LNCaP clone FGC (cell line): ENCODE data around the gene IP6K3.

Source experiments
- DNase-seq: peaks from one replicate; pipeline ENCODE4 v3.0.0-alpha.2; 2011; ENCODE audit warnings: low read depth
- H3K4me3 ChIP-seq: 2 replicates; pipeline ENCODE4 v1.5.1; 2011; ENCODE audit warnings: mild to moderate bottlenecking, low read depth, low read length, control low read depth
- TF ChIP-seq, protein P1 (sequence below): IDR thresholded peaks from 2 replicates; pipeline ENCODE4 v1.5.1; 2012; ENCODE audit warnings: mild to moderate bottlenecking; ENCODE audit not compliant: control insufficient read depth, insufficient read depth; ENCODE audit errors: extremely low read depth

Gene IP6K3

DNA sequence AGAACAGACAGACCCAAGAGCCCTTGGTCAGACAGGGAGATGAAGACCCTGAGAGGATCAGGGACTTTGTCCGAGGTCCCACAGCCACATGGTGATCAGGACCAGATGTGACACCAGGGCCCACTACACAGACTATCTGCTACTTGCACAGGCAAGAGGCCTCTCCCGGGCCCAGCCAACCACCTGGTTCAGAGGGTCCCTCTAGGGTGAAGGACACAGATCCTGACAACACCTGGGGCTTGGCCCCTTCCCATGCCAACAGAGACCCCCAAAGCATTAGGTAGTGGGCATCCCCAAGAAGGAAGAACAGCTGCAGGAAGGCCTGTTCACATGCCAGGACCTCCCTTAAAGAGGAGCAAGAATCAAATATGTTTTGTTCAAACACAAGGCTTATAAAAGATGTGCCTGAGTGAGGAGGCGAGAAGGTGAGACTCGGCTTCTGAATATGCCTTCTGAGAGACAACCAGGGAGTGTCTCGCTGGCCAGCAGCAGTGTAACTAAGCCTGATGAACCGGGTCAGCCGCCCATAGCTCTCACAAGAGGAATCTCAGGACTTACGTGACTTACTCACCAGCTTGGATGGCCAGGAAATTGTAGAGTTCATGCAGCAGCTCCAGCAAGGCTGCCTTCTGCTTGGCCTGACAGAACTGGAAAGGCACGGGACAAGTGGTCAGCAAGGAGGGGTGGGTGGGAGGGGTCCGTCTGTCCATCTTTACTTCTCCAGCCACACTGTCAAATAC lies 37.2 kb upstream of the IP6K3 start:
- DNase-seq, result no peak
- H3K4me3 ChIP-seq, result no peak overlapping the region
- TF ChIP-seq, protein P1, sequence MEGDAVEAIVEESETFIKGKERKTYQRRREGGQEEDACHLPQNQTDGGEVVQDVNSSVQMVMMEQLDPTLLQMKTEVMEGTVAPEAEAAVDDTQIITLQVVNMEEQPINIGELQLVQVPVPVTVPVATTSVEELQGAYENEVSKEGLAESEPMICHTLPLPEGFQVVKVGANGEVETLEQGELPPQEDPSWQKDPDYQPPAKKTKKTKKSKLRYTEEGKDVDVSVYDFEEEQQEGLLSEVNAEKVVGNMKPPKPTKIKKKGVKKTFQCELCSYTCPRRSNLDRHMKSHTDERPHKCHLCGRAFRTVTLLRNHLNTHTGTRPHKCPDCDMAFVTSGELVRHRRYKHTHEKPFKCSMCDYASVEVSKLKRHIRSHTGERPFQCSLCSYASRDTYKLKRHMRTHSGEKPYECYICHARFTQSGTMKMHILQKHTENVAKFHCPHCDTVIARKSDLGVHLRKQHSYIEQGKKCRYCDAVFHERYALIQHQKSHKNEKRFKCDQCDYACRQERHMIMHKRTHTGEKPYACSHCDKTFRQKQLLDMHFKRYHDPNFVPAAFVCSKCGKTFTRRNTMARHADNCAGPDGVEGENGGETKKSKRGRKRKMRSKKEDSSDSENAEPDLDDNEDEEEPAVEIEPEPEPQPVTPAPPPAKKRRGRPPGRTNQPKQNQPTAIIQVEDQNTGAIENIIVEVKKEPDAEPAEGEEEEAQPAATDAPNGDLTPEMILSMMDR, result no peak

DNA sequence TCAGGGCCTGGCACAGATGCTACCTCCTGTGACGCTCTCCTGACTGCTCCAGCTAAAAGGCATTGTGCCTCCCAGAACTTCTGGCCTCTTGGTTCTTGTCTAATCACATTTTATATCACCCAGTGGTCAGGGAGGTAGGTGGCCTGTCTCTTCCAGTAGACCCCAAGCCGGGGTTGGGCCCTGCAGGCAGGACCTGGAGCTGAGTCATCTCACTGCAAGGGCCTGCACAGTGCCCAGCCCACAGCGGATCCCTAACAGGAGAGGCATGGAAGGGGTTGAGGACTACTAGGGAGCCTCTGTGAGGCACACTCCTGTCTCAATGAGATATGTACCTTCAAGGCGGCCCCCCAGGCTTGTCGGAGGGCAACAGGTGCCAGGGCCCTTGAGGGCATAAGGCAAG lies 35.9 kb upstream of the IP6K3 start:
- H3K4me3 ChIP-seq, result no peak overlapping the region
- TF ChIP-seq, protein P1, result no peak
- DNase-seq, result no peak

- no peak overlapping the region for H3K4me3 ChIP-seq
- no peak for DNase-seq
Measured at GRCh38 chr6:33781131-33781975, 34.6 kb upstream of the IP6K3 start.

GRCh38 chr6:33779895-33780294 lies 33.2 kb upstream of the IP6K3 start:
- H3K4me3 ChIP-seq, result no peak overlapping the region
- DNase-seq, result no peak
- TF ChIP-seq, protein P1, result no peak

More at GRCh38 chr6:33781131-33781975, 34.6 kb upstream of the IP6K3 start:
- TF ChIP-seq, protein P1, result no peak

DNA sequence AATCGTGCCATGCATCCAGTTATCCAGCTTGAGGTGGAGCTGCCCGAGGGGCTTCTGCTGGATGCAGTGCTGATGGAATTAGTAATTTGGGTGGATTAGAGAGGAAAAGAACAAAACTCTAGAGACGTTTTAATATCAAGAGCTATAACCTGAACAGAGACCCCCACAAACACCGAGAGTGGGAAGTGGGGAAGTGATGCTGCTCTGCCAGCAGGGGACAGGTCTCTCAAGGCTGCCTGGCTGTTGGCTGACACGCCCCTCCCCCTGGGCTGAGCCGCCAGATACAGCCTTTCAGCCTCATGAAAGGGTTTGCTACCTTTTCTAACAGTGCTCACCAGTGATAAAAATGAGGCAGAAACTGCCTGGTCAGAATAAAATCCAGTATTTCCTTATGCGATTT lies 32.6 kb upstream of the IP6K3 start:
- no peak for DNase-seq
- TF ChIP-seq, protein P1, result no peak
- no peak overlapping the region for H3K4me3 ChIP-seq

GRCh38 chr6:33778444-33779121 lies 31.9 kb upstream of the IP6K3 start:
- TF ChIP-seq, protein P1, result no peak
- no peak for DNase-seq
- H3K4me3 ChIP-seq, result no peak overlapping the region
